H9 (cell line): ENCODE measurements around the gene EDA. TPM values are rescaled to one million over a fixed set of nuclear protein-coding genes. Genes with fewer than 3 reads are reported as not detected.

Source experiments
- DNase-seq: peaks from one replicate; pipeline ENCODE4 v3.0.0-alpha.2; 2017
- H2AFZ ChIP-seq: one replicate; pipeline ENCODE4 v1.6.1; 2013; ENCODE audit warnings: mild to moderate bottlenecking, low read length, control low read depth, moderate library complexity
- H2AK5ac ChIP-seq: 2 replicates; pipeline ENCODE4 v1.6.1; 2013; ENCODE audit warnings: low read length, control low read depth, mixed read lengths; ENCODE audit not compliant: insufficient read length
- H2BK120ac ChIP-seq: one replicate; pipeline ENCODE4 v1.6.1; 2013; ENCODE audit warnings: low read depth, mild to moderate bottlenecking, low read length, control low read depth, inconsistent platforms; ENCODE audit not compliant: poor library complexity, severe bottlenecking
- H2BK12ac ChIP-seq: 2 replicates; pipeline ENCODE4 v1.6.1; 2013; ENCODE audit warnings: low read length, control low read depth, mixed read lengths, low read depth; ENCODE audit not compliant: insufficient read length
- H2BK15ac ChIP-seq: 2 replicates; pipeline ENCODE4 v1.6.1; 2013; ENCODE audit warnings: low read depth, low read length, control low read depth
- H2BK20ac ChIP-seq: one replicate; pipeline ENCODE4 v1.6.1; 2013; ENCODE audit warnings: low read depth, mild to moderate bottlenecking, low read length, control low read depth, inconsistent platforms; ENCODE audit not compliant: poor library complexity, severe bottlenecking
- H2BK5ac ChIP-seq: 2 replicates; pipeline ENCODE4 v1.6.1; 2013; ENCODE audit warnings: low read length, control low read depth, mixed read lengths; ENCODE audit not compliant: insufficient read length
- H3K14ac ChIP-seq: 2 replicates; pipeline ENCODE4 v1.6.1; 2013; ENCODE audit warnings: low read length, control low read depth; ENCODE audit not compliant: insufficient read depth
- H3K18ac ChIP-seq: 2 replicates; pipeline ENCODE4 v1.6.1; 2013; ENCODE audit warnings: low read depth, mild to moderate bottlenecking, mixed read lengths, low read length, control low read depth; ENCODE audit not compliant: insufficient read length
- H3K23ac ChIP-seq: 2 replicates; pipeline ENCODE4 v1.6.1; 2013; ENCODE audit warnings: low read length, control low read depth, mixed read lengths, low read depth; ENCODE audit not compliant: insufficient read length
- H3K23me2 ChIP-seq: 2 replicates; pipeline ENCODE4 v1.6.1; 2013; ENCODE audit warnings: low read depth, mild to moderate bottlenecking, mixed read lengths, low read length, control low read depth; ENCODE audit not compliant: insufficient read length, poor library complexity, severe bottlenecking
- H3K27ac ChIP-seq: 2 replicates; pipeline ENCODE4 v1.5.1; 2013; ENCODE audit warnings: low read length, control low read depth, mixed read lengths, low read depth; ENCODE audit not compliant: insufficient read length
- H3K27me3 ChIP-seq: 2 replicates; pipeline ENCODE4 v1.6.1; 2013; ENCODE audit warnings: low read length, control low read depth, inconsistent platforms; ENCODE audit not compliant: insufficient read depth
- H3K4ac ChIP-seq: 2 replicates; pipeline ENCODE4 v1.6.1; 2013; ENCODE audit warnings: low read depth, mild to moderate bottlenecking, control low read depth, inconsistent platforms, low read length, moderate library complexity
- H3K4me1 ChIP-seq: 2 replicates; pipeline ENCODE4 v1.6.1; 2013; ENCODE audit warnings: low read length, control low read depth, inconsistent platforms; ENCODE audit not compliant: insufficient read depth
- H3K4me2 ChIP-seq: 2 replicates; pipeline ENCODE4 v1.6.1; 2013; ENCODE audit warnings: low read length, control low read depth, mixed read lengths; ENCODE audit not compliant: insufficient read length, insufficient read depth
- H3K56ac ChIP-seq: 2 replicates; pipeline ENCODE4 v1.6.1; 2013; ENCODE audit warnings: low read depth, mild to moderate bottlenecking, mixed read lengths, low read length, control low read depth; ENCODE audit not compliant: insufficient read length
- H3K79me1 ChIP-seq: 2 replicates; pipeline ENCODE4 v1.6.1; 2013; ENCODE audit warnings: low read depth, mild to moderate bottlenecking, moderate library complexity, low read length, control low read depth, inconsistent platforms; ENCODE audit not compliant: insufficient read depth, poor library complexity, severe bottlenecking
- H3K79me2 ChIP-seq: 2 replicates; pipeline ENCODE4 v1.6.1; 2013; ENCODE audit warnings: low read length, control low read depth, inconsistent platforms; ENCODE audit not compliant: insufficient read depth
- H3K9ac ChIP-seq: 2 replicates; pipeline ENCODE4 v1.6.1; 2013; ENCODE audit warnings: low read length, control low read depth, mixed read lengths; ENCODE audit not compliant: insufficient read length; ENCODE audit errors: extremely low read depth
- H3K9me3 ChIP-seq: one replicate; pipeline ENCODE4 v1.6.1; 2013; ENCODE audit warnings: low read depth, low read length, inconsistent platforms; ENCODE audit not compliant: control insufficient read depth
- H3T11ph ChIP-seq: one replicate; pipeline ENCODE4 v1.6.1; 2013; ENCODE audit warnings: mild to moderate bottlenecking, low read length, control low read depth, inconsistent platforms
- H4K20me1 ChIP-seq: one replicate; pipeline ENCODE4 v1.6.1; 2013; ENCODE audit not compliant: control insufficient read depth, insufficient read length, insufficient read depth
- H4K5ac ChIP-seq: 2 replicates; pipeline ENCODE4 v1.6.1; 2013; ENCODE audit warnings: low read depth, mild to moderate bottlenecking, mixed read lengths, low read length, control low read depth; ENCODE audit not compliant: insufficient read length
- H4K8ac ChIP-seq: replicated peaks from 2 replicates; pipeline ENCODE4 v1.6.1; 2013; ENCODE audit warnings: low read length, control low read depth, mixed read lengths, low read depth; ENCODE audit not compliant: insufficient read length
- H4K91ac ChIP-seq: 2 replicates; pipeline ENCODE4 v1.6.1; 2013; ENCODE audit warnings: low read depth, mild to moderate bottlenecking, moderate library complexity, mixed read lengths, low read length, control low read depth; ENCODE audit not compliant: insufficient read length
- H3K27ac Mint-ChIP-seq, 3 experiments: 2 replicates in 2 of 3; 3 replicates in 1 of 3; pipeline ENCODE4 v1.8.0; 2020 to 2021; ENCODE audit warnings: mixed read lengths in 3 of 3, mild to moderate bottlenecking in 1 of 3, moderate library complexity in 1 of 3
- H3K27me3 Mint-ChIP-seq: 2 replicates; pipeline ENCODE4 v1.8.0; 2021; ENCODE audit warnings: low read depth, mild to moderate bottlenecking, moderate library complexity, mixed read lengths
- H3K36me3 Mint-ChIP-seq, 3 experiments: 2 replicates in 2 of 3; 3 replicates in 1 of 3; pipeline ENCODE4 v1.8.0; 2020 to 2021; ENCODE audit warnings: low read depth in 3 of 3, mixed read lengths in 3 of 3; ENCODE audit not compliant: insufficient read depth in 1 of 3
- H3K4me1 Mint-ChIP-seq, 2 experiments: 2 replicates each; pipeline ENCODE4 v1.8.0; 2020; ENCODE audit warnings: mixed read lengths in 2 of 2
- H3K4me3 Mint-ChIP-seq, 2 experiments: 2 replicates in 1 of 2; 3 replicates in 1 of 2; pipeline ENCODE4 v1.8.0; 2020 to 2021; ENCODE audit warnings: mild to moderate bottlenecking in 2 of 2, mixed read lengths in 2 of 2, moderate library complexity in 1 of 2
- H3K9me3 Mint-ChIP-seq, 2 experiments: 2 replicates in 1 of 2; 3 replicates in 1 of 2; pipeline ENCODE4 v1.8.0; 2020; ENCODE audit warnings: mild to moderate bottlenecking in 2 of 2, mixed read lengths in 2 of 2, moderate library complexity in 1 of 2
- CTCF ChIP-seq: fragments of 200-600 bp; sonication (generic); conservative IDR thresholded peaks from 3 replicates; pipeline ENCODE4 v1.8.0; 2021; ENCODE audit warnings: antibody characterized with exemption, mild to moderate bottlenecking
- WGBS: extraction: QIAGEN DNeasy Blood & Tissue Kit; methylation state at CpG from one replicate; pipeline ENCODE4 v1.1.7; 2013; ENCODE audit warnings: missing lambda C conversion rate, low lambda C conversion rate, mixed read lengths; ENCODE audit not compliant: insufficient read length; ENCODE audit errors: extremely low coverage; 5-methylcytosine and 5-hydroxymethylcytosine counted together
- total RNA-seq: library from RNA; stranded (reverse); gene quantifications from 2 replicates; pipeline ENCODE4 v1.2.1, GENCODE V29; 2021

The EDA gene
- total RNA-seq, 1 experiment from 2014 or later = 7.7 TPM

- Histone ChIP-seq H2BK12ac (no peak overlapping the region), H3K4me2 (no peak overlapping the region), H2BK15ac (no peak overlapping the region), H3K4me1 (no peaks in the 10 kb centered on the region), H4K91ac (no peak overlapping the region), H3K9me3 (peaks cover 44% of the 10 kb centered on the region), H3K18ac (no peak overlapping the region), H4K8ac (no peak overlapping the region), H3K23me2 (no peaks in the 10 kb centered on the region), H3K56ac (no peak overlapping the region), H2BK20ac (no peak overlapping the region), H3K4ac (no peak overlapping the region), H2AFZ (no peak overlapping the region), H3K27ac (no peak overlapping the region), H4K20me1 (no peaks in the 10 kb centered on the region), H3K9ac (no peak overlapping the region), H3K14ac (no peak overlapping the region), H3K23ac (no peak overlapping the region), H2AK5ac (no peak overlapping the region), H3K79me1 (no peaks in the 10 kb centered on the region), H3T11ph (no peak overlapping the region), H3K27me3 (no peaks in the 10 kb centered on the region), H2BK5ac (no peak overlapping the region), H2BK120ac (no peak overlapping the region), H4K5ac (no peak overlapping the region), H3K79me2 (no peaks in the 10 kb centered on the region)
- Mint-ChIP-seq H3K4me1 (no peaks in the 10 kb centered on the region; a peak in 1 of 4 replicates), H3K36me3 (peaks cover 2 to 6% (median 5%) of the 10 kb centered on the region in 3 experiments; a peak in 4 of 7 replicates), H3K27ac (peak overlapping the region in 2 of 3 experiments; percentile 86 to 95; a peak in 3 of 7 replicates), H3K9me3 (peaks cover 64 to 67% of the 10 kb centered on the region in 2 experiments), H3K27me3 (peaks cover 2% of the 10 kb centered on the region; the same call in 1 of the 2 replicates), H3K4me3 (no peak overlapping the region)
- no CpG with 5 or more reads among the region's 11 CpGs for WGBS
- TF ChIP-seq CTCF = no peak
- DNase-seq = no peak
Measured at GRCh38 chrX:70042399-70043371, 426.8 kb downstream of the EDA start.
